Bone marrow (tissue), 2 donors: Measurements from ENCODE around the gene PSMD1.
"Not testable (repeated sequence)": the region's sequence is repeated elsewhere in the genome, so short reads cannot be mapped to it uniquely, and the experiment has no call there.

Experiments
- DNase-seq, 2 donors: peaks; one replicate each; lab custom pipeline; 2025; lab: John Stamatoyannopoulos, UW

Gene PSMD1

GRCh38 chr2:231186325-231186724, 129.7 kb downstream of the PSMD1 start:
- no peak for DNase-seq

DNA sequence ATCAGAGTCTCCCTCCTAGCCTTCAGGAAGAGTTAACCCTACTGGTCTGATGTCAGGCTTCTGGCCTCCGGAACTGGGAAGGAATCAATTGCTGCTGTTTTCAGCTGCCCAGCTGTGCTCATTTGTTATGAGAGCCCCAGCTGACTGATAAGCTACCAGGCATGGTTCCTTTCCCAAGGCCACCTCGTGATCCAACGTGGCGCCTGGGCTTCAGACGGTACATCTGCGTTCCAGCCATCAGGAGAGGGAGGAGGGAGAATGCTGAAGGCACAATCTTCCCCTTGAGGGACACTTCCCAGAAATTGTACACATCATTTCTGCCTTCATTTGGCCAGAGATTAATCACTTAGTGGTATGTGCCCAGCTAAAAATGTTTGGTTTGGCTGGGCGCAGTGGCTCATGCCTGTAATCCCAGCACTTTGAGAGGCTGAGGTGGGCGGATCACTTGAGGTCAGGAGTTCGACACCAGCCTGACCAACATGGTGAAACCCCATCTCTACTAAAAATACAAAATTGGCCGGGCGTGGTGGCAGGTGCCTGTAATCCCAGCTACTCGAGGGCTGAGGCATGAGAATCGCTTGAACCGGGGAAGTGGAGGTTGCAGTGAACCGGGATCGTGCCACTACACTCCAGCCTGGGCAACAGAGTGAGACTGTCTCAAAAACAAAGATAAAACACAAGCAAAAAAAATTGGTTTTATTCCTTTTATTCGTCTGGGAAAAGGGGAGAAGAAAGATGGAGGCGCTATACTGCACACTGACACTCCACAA, 131.3 kb downstream of the PSMD1 start:
- DNase-seq = no peak

DNA sequence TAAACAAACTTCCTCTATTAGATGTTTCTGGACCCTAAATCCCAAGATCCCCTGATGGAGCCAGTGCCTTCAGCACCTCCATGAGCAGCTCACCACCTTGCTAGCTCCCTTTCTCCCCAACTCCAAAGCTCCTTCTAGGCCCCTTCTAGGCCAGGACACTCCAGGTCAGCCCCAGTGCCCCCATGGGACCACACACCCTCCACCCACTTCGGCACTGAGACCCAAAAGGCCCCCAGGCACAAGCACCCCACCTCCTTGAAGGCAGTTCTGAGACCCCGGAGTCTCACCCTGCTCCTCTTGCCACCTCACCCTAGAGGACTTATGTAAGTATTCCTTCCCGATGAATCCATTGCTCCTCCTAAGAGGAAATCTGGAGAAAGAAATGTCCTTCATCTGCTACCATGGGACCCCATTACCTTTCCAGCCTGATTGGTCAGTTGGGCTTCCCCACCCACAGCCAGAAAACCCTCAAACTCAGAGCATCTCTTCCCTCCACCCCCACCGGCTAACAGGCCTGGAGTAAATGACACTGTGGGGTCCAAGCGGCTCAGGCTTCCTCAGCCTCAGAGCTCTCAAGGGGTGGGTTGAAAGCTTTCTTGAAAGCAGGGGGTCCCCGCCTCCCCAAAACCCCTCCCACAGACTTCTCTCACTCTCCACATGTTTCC, 132.0 kb downstream of the PSMD1 start:
- DNase-seq = no peak

DNA sequence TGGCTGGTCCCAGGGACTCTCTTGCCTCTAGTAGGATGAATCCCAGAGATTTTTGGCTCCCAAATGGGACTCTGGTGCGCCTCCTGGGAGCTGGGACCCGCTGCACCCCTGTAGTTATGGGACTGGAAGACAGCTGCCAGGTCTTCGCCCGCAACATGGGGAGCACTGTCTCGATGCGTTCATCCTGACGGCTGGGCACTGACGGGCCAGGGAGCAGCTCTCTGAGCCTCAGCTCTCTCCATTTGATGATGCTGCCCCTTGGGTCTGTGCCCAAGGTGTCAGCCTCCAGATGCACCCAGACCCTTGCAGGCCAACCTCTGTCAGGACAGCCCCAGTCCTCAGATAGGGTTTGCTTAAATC, 132.5 kb downstream of the PSMD1 start:
- DNase-seq = no peak

DNA sequence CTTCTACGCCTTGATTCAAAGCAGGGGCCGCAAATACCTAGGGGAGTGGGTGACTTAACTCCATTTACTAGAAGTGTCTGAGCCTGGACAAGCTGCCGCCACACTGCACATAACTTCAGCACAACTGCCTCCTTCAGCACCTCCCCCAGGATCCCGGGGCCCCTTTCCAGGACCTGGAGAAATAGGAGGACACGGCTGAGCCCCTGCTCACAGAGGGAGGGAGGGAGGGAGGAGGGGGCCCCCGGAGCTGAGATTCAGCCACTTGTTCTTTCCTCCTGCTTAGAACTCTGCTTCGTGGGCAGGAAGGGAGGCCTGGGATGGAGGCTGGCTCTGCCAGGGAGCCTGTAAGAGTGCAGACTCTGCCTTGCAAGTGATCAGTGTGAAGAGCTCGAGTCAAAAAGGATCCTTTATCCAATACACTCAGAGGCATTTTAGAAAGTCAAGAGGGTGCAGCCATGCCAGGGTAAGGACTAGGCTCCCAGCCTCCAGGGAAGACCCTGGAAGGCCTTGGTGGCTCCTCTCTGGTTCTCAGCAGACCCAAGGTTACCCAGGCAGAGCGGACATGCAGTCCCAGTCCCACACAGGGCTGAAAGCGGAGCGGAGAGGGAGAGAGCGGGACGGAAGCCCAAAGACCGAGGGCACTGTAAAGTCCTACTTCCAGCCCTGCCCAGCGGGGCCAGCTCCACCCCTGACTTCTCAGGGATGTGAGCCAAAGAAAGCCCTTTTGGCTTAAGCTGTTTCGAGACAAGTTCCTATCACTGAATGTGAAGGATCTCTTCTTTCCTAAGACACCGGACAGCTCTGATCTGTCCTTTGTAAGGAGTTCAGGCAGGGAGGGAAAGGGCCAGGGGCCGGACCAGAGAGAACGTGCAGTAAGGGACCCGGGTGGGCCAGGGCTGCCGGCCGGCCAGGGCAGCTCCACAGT, 133.2 kb downstream of the PSMD1 start:
- no peak for DNase-seq

DNA sequence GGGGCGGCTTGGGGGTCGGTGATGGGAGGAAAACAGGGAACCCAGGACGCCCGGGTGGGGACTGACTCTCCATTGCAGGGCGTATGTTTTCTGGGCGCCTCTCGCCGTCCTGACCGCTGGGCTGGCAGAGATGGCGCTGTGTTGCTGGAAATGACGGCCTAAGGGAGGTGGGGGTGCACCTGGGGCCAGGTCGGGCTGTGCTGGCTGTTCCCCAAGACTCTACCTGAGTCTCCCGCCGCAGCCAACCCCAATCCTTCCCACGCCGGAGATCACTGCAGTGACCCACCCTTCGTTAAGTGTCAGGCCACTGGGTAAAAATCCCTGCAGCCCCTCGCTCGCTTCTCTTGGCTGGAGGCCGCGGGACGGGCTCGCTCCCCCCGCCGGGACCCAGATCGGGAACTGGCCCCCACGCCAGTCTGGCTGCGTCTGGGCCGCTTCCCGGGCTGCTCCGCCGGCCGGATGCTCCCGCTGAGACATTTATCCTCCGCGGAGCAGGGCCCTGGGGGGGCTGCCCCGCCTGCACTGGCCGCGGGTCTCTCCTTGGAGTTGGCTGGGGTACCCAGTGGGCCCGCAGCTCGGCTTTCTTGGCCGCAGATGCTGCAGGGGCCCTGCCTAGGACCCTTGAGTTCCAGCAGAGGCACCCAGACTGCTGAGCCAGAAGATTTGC, 134.0 kb downstream of the PSMD1 start:
- DNase-seq = no peak

DNA sequence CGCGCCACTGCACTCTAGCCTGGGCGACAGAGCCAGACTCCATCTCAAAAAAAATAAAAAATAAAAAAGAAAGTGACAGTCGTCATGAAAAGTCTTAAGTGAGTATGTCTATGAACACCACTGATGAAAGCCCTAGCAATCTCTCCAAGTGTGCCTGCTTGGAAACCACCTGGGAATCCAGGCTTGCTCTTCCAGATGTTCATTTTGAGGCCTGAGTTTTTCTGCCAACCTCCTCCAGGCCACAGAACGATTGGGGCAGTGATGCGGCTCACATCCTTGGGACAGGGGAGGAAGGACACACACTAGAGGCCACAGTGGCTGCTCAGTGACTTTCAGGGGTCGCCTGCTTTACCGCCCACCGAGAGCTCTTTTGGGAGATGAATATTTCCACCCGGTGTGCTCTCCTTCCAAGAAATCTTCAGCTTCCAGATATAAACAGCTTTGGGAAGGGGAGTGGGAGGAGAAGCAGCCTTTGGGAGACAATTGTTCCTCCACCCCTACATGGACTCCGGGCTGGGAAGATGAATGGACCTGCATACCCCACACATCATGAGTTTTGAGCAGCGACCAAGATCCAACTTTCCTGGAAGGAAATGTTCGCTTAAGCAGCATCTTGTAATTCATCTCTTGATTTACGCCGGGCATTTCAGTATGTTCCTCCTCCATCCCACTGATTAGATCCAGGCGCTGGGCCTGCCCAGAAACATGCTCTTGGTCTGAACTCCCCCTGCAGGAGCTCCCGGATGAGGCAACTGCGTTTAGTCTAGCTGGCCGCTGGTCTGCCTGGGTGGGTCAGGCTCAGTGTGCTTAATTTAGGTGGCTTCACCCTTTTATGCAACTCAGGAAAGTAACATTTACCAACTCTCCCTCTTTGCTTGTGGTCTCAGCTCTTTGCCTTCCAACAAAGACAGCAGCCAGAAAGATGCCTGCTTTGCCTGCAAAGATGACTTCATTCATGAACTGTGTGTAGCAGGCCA, 135.5 kb downstream of the PSMD1 start:
- DNase-seq = no peak

DNA sequence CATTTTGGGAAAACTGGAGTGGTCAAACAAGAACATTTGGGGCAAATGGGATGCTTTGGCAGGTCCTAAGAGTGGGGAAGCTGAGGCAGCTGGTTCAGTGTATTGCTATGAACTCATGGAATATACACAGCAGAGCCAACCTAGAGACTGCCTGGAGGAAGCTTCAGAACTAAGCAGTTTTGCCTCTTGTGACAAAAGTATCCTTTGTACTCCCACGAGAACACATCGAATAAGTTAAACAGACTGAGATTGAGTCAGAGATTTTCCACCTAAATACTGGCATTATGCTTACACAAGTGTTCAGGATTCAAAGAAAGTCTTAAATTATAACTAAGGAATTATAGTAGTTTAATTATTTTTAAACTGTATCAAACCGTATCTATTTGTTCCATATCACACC, 136.5 kb downstream of the PSMD1 start:
- DNase-seq = no peak

DNA sequence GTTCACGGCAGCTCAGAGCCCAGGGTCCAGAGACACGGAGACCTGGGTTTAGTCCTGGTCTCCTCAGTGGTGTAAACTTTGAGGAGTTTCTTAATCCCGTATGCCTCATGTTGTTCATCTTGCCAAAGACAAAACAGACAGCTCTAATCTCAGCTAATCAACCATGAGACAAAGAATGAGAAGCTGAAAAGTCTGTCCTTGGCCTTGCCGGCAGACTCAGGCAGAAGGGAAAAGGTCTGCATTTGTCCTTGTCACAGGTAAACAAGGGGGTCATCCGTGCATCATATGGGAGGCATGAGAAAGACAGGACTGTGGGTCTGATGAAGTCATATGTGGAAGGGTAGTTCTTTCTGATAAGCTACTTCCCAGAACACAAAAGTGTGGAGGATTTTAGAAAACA, 139.9 kb downstream of the PSMD1 start:
- DNase-seq = no peak

- not testable (repeated sequence) for DNase-seq
These were observed 140.5 kb downstream of the PSMD1 start for GRCh38 chr2:231197196-231197595.

- no peak for DNase-seq
These were observed 141.1 kb downstream of the PSMD1 start for GRCh38 chr2:231197706-231198290.

GRCh38 chr2:231198291-231199173, 141.9 kb downstream of the PSMD1 start, which contains the start of gene ARMC9:
Gene ARMC9 (plus strand): TSS chr2:231198631. CDS start chr2:231206239, 7,608 bp downstream.
- peak in 1 of 2 donors; percentile 34 for DNase-seq

GRCh38 chr2:231199219-231199618, 142.6 kb downstream of the PSMD1 start:
- no peak for DNase-seq

DNA sequence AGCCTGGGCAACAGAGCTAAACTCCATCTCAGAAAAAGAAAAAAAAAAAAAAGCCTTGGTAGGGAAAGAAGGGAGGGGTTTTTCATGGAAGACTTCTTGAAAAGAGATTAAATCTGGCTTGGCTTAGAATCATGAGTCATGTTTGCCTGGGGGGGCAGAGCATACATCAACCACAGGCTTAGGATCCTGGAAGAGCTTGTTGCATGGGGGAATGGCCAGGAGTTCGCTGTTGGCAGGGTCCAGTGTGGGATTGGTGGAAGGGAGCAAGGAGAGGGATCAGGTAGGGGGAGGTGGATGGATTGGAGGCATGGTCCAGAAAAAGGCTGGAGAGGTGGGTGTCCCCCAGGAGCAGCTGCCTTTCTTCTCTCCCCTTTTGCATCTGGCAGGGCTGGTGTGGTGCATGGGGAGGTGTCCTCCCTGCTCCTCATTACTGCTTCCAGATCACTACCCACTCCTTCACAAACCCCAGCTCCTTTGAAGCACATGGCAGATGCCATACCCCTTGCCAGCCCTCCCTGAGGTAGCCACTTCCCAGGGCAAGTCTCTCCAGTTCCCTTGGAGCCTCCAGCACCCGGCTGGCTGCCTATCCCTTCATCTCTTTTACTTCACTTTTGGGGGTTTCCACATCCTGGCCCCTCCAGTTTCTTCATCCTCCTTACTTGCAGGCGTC, 144.3 kb downstream of the PSMD1 start:
- DNase-seq = no peak

- no peak for DNase-seq
These were observed 144.8 kb downstream of the PSMD1 start for GRCh38 chr2:231201475-231201814.

- DNase-seq = no peak
These were observed 146.4 kb downstream of the PSMD1 start for GRCh38 chr2:231203087-231203486.

- no peak for DNase-seq
These were observed 147.5 kb downstream of the PSMD1 start for GRCh38 chr2:231204146-231204545.

DNA sequence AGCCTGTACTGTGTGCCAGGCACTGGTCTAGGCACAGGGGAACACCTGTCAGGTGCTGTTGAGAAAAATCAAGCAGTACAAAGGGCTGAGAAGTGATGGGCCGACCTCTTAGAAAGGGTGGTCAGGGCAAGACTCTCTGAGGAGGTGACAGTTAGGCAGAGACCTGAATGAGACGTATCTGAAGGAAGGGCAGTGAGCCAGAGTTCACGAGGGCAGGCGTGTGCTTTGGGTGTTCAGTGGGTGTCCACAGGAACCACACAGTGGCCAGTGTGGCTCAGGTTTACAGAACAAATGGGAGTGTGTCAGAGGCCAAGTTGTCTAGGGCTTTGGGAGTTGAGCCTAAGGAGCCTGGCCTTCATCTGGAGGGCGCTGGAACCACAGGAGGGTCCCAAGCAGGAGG, 147.9 kb downstream of the PSMD1 start:
- DNase-seq = no peak

- DNase-seq = no peak
These were observed 151.1 kb downstream of the PSMD1 start for GRCh38 chr2:231207734-231208133.
